Right renal cortex interstitium (tissue), 3 donors: Measurements from ENCODE around the gene CBLB. TPM values are rescaled to one million over a fixed set of nuclear protein-coding genes. Genes with fewer than 3 reads are reported as not detected.

Experiments
- DNase-seq, 3 donors: peaks; one replicate each; pipeline ENCODE4 v3.0.0-alpha.2; 2013; ENCODE audit warnings: low read depth in 3 of 3, low spot score in 2 of 3
- polyA plus RNA-seq, 3 donors: library from polyadenylated mRNA; unstranded; fragments of 120-200 nt; gene quantifications; one replicate each; pipeline ENCODE4 v1.2.1, GENCODE V29; 2013; ENCODE audit not compliant: insufficient read length in 3 of 3

Gene CBLB
- polyA plus RNA-seq, 3 donors = 44.2 to 45.0 (median 45.0) TPM

GRCh38 chr3:105791919-105792786 lies 76.7 kb downstream of the CBLB start:
- DNase-seq = no peak

DNA sequence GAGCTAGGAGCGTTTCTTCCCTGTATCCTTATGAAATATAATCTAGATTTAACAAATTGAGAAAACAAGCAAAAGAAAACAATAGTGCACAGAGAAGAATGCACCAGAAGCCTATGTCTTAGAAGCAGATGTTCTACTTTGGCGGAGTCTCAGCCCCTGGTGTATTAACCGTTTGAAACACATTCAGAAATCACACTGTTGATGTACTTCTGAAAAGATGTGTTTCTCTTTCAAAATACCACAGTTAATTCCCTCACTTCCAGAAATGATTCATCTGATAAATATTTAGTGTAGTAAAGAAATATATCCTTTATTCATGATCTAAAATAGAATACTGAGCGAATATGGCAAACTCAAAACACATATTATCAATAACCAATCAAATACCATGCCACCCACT lies 77.7 kb downstream of the CBLB start:
- DNase-seq = no peak

DNA sequence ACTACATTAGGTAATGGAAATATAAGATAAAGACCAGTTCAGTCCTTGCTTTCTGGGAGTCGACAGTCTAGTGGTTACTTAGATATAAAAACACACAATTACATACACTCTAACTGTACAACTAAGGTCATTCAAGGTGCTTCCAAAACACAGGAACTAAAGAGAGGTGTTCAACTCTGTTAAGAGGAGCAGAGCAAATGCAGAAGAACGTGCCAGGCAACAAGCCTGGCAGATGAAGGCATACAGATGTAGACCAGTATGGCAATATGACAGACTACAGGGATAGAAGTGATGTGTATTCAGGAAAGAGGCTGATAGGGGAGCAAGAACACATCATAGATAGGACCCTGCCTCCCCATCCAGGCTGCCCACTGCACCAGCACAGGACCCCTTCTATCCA lies 78.3 kb downstream of the CBLB start:
- no peak for DNase-seq

DNA sequence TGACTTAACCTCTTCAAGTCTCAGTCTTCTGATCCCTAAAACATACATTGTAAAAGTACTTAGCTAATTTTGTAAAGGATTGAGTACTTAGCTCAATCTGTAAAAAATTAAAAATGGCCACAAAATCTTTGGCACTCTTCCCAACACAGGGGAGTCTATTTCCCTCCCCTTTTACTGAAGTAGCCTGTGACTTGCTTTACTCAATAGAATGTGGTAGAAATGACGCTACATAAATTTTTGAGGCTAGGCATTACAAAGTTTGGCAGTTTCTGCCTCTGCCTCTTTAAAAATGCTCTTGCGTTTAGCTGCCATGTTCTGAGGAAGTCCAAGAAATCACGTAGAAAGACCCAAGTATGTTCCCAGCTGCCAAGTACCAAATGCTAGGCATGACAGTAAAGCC lies 80.2 kb downstream of the CBLB start:
- no peak for DNase-seq

DNA sequence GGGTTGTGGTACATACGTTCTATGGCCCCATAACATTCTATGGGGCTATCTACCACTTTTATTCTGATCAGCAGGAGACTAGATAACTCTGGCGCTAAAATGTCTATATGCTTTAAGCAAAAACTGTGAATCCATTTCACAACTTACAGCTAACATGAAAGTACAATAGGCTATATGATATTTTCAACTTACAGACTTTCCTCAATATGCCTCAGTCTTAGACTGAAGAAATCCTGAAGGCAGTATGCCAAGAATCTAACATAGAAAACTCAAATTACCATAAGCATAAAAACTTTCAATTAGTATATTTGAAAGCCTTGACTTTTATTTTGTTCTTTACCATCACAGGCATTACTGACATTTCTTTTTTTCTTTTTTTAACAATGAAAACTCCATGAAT lies 81.4 kb downstream of the CBLB start:
- DNase-seq = no peak

- DNase-seq = no peak
Observed at GRCh38 chr3:105786990-105787389, 81.8 kb downstream of the CBLB start.

- DNase-seq = no peak
Observed at GRCh38 chr3:105786241-105786640, 82.6 kb downstream of the CBLB start.

DNA sequence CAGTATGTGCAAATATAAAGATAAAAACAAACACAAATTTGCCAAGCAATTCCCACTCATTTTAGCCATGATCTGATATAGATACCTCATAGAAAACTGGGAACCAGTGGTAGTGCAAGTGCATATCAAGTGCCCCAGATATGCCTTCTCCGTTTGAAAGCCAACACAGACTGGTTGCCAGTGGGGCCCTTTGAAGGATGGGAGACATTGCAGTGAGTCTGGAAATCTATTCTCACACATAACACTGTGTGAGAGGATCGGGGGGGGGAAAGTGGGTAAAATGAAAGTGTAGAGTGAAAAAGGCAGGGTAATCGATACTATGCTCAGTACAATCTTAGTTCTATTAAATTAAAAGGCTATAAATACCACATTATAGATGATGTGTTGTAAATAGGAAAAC lies 83.0 kb downstream of the CBLB start:
- DNase-seq = no peak

DNA sequence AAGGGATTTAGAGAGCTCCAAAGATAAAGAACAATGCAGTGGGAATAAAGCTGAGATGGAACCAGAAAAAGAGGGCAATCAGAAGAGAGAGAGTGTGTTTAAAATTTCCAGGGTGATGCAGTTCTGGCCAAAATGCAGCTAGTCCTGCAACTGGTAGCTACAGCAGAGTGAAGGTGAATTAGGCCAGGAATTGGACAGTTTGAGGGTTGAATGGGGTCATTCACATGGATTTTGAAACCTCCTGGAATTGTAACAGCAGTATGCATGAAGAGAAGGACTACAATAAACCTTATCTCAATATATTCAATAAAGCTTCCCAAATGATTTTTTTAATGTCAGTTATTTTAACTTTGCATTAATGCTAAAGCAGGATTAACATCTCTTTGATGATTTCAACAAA lies 85.2 kb downstream of the CBLB start:
- no peak for DNase-seq

DNA sequence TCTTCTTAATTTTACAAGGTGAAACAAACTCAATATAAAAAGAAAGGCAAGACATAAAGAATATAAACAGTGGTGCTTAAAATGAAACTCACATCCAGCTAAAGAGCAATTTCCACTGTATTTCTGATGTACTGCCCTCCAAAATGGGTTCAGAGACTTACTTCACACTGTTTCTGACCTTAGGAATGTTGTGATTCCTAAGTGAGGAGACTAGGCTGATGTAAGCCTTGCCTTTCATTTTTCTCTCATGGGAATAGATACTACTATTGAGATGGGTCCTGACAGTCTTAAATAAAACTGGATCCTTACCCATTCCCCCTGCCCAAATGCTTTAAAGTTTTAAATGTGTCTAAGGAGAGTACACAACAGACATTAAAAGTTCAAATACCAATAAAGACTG lies 86.9 kb downstream of the CBLB start:
- DNase-seq = no peak

DNA sequence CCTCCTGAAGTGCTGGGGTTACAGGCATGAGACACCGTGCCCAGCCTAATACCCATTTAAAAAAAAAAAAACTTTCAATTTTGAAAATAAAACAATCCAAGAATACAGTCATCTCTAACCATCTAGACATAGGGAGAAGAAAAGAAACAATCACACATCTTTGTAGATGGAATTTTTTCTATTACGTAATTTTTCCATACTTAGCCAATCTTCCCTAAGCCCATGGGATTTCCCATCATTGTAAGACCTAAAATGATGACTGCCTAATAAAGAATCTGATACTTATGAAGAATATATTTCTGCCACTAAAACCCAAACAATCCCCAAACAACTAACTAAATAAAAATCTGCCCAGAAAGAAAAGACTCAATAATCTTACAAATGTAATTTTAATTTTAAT lies 88.7 kb downstream of the CBLB start:
- DNase-seq = no peak

GRCh38 chr3:105775368-105775767 lies 93.4 kb downstream of the CBLB start:
- DNase-seq = no peak

GRCh38 chr3:105774444-105775180 lies 94.2 kb downstream of the CBLB start:
- DNase-seq = no peak

DNA sequence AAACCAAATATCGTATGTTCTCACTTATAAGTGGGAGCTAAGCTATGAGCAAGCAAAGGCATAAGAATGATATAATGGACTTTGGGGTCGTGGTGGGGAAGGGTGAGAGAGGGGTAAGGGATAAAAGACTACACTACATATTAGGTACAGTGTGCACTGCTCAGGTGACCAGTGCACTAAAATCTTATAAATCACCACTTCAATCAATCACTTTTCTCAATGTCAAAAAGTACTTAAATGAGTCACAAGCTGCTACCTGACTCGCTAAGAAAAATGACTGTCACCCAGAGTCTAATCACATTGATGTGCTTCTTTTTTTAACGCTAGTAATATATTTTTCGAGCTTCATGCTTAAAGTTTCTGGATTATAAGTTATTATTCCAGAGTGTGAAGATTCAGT lies 95.5 kb downstream of the CBLB start:
- no peak for DNase-seq

GRCh38 chr3:105772635-105773034 lies 96.2 kb downstream of the CBLB start:
- no peak for DNase-seq

DNA sequence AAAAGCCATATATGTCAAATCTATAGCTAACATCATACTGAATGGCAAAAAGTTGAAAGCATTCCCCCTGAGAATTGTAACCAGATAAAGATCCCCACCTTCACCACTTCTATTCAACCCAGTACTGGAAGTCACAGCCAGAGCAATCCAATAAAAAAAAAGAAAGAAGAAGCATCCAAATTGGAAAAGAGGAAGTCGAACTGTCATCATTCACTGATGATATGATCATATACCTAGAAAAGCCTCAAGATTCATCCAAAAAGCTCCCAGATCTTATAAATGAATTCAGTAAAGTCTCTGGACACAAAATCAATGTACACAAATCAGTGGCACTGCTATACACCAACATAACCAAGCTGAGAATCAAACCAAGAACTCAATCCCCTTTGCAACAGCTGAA lies 97.4 kb downstream of the CBLB start:
- DNase-seq = no peak

DNA sequence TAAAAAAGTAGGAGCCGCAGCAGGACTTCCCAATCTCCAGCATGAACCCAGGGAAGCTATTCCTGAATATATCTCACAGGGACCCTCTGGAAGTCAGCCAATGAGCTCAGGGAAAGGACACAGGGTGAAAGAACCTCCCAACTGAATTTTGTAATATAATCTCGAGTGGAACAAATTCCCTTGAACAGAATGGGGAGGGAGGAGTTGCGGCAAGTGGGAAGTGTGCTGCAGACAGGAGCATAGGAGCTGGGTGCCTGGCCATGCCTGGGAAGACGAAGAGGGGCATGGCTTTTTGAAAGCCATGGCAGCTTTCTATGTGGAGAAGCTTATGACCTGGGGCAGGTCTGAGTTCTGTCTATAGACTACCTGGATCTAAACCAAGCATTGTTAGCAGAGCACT lies 98.4 kb downstream of the CBLB start:
- DNase-seq = no peak

DNA sequence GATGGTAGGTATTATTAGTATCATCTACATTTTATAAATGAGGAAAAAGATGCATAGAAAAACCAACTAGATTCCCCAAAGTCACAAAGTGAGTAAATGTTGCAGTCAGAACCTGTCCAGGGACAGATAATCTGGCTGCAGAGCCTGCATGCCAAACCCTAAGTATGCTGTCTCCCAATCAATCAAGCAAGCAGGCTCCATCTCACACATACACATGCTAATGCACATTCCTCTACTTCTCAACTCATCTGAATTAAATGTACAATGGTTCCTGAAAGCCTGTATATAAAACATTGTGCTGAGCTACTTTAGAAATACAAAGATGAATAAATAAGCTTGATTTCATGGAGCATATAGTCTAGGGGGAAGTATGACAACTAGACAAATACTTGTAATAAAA lies 101.0 kb downstream of the CBLB start:
- DNase-seq = no peak

DNA sequence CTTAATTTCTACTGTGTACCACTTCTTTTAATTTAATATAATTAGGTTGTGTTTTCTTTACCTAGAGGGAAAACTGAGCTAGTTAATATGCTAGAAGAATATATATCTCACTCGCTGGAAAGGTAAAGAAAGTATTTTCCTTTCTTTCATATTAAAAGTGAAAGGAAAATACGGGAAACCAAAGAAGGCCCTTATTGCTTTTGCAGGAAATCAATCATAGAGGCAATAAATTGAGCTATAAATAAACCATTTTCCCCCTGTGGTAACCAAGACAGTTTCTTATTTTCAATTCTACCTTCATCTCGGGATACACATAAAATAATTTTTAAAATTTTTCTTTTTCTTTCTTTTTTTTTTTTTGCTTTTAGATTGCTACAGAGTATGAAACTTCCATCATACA lies 101.6 kb downstream of the CBLB start:
- DNase-seq = no peak

GRCh38 chr3:105765308-105765639 lies 103.5 kb downstream of the CBLB start:
- no peak for DNase-seq

- DNase-seq = no peak
Observed at GRCh38 chr3:105764378-105765307, 104.2 kb downstream of the CBLB start.
